Effector memory CD8-positive, alpha-beta T cell (primary cell): ENCODE results near the gene COL4A4.
"Not testable (repeated sequence)": the region's sequence is repeated elsewhere in the genome, so short reads cannot be mapped to it uniquely, and the experiment has no call there.

ENCODE experiments used
- ATAC-seq: fragments of 150-1000 bp; cut with Tn5 transposase; replicated peaks from 2 replicates; pipeline ENCODE4 v1.10.0; 2021; ENCODE audit warnings: mild to moderate bottlenecking, moderate library complexity
- DNase-seq, 3 experiments: peaks; one replicate each; pipeline ENCODE4 v3.0.0; 2021
- H3K27ac Mint-ChIP-seq, 2 donors: one replicate each; pipeline ENCODE4 v1.8.0; 2022; ENCODE audit warnings: mild to moderate bottlenecking in 2 of 2, mixed read lengths in 2 of 2, moderate library complexity in 2 of 2
- H3K27me3 Mint-ChIP-seq, 2 donors: one replicate each; pipeline ENCODE4 v1.8.0; 2022; ENCODE audit warnings: mixed read lengths in 2 of 2
- H3K36me3 Mint-ChIP-seq: one replicate; pipeline ENCODE4 v1.8.0; 2022; ENCODE audit warnings: mild to moderate bottlenecking, moderate library complexity, mixed read lengths; ENCODE audit not compliant: insufficient read depth
- H3K4me1 Mint-ChIP-seq, 2 donors: one replicate each; pipeline ENCODE4 v1.8.0; 2022; ENCODE audit warnings: low read depth in 2 of 2, mixed read lengths in 2 of 2
- H3K4me3 Mint-ChIP-seq, 2 donors: one replicate each; pipeline ENCODE4 v1.8.0; 2022; ENCODE audit warnings: mild to moderate bottlenecking in 2 of 2, mixed read lengths in 2 of 2, moderate library complexity in 2 of 2
- H3K9me3 Mint-ChIP-seq, 2 donors: one replicate each; pipeline ENCODE4 v1.8.0; 2022; ENCODE audit warnings: mixed read lengths in 2 of 2

The COL4A4 gene

DNA sequence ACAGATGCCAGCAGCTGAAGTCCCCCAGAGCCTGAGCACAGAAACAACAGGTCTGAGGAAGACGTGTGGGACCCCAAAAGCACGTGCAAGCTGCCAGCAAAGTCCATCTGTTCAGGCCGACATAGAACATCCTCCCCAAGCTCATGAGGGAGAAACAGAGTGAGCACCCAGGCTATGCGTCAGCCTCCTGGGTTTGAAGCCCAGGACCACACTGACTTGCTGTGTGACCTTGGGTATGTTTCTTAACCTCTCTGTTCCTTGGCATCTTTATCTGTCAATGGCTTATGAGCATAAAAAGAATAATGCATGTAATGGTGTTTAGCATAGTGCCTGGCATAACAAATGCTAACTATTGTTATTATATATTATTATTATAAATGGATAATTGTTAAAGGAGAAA lies 40.3 kb downstream of the COL4A4 start:
- Mint-ChIP-seq H3K9me3 (no peaks in the 10 kb centered on the region), H3K27ac (no peak overlapping the region), H3K4me1 (no peaks in the 10 kb centered on the region), H3K4me3 (no peak overlapping the region), H3K27me3 (peaks cover 18 to 28% of the 10 kb centered on the region in 2 donors), H3K36me3 (no peaks in the 10 kb centered on the region)
- no peak for DNase-seq
- ATAC-seq, result no peak

DNA sequence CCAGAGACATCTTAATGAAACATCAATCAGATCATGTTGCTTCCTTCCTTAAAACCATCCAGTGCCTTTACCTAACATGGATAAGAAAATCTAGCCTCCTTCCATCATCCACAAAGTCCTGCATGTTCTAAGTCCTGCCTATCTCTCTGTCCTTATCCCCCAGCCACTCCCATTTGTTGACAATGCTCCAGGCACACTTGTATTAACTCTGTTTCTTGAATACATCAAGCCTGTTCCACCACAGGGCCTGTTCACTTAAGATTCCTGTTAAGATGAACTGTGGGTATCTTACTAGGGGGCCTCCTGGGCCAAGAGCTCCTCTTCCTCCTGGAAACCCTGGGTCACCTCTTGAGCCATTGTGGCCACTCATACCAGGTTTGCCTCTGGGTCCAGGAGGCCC lies 45.7 kb downstream of the COL4A4 start:
- Mint-ChIP-seq H3K4me3 (no peak overlapping the region), H3K9me3 (no peaks in the 10 kb centered on the region), H3K27me3 (peaks cover 21% of the 10 kb centered on the region in 2 donors), H3K4me1 (no peaks in the 10 kb centered on the region), H3K27ac (no peak overlapping the region), H3K36me3 (no peaks in the 10 kb centered on the region)
- ATAC-seq (no peak), DNase-seq (no peak)

DNA sequence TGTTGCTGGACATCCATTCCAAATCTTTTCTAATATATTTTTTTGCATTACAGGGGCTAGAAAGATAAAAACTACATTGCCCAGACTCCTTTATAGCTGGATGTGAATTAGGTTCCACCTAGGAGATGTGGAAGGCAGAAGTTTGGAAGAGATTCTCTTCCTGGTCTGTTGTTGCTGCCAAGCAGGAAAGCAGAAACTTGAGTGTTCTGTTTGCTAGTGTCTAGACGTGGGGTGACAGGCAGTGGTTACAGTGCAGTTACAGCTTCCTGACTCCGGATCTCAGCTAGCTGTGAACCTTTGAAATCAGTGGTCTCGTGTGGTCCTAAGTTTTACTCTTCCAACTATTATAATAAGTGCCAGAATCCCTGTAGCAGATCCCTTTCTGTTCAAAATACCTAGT lies 46.2 kb downstream of the COL4A4 start:
- Mint-ChIP-seq H3K36me3 (no peaks in the 10 kb centered on the region), H3K4me1 (no peaks in the 10 kb centered on the region), H3K27ac (no peak overlapping the region), H3K9me3 (no peaks in the 10 kb centered on the region), H3K27me3 (peaks cover 17 to 21% of the 10 kb centered on the region in 2 donors), H3K4me3 (no peak overlapping the region)
- ATAC-seq (no peak), DNase-seq (no peak)

DNA sequence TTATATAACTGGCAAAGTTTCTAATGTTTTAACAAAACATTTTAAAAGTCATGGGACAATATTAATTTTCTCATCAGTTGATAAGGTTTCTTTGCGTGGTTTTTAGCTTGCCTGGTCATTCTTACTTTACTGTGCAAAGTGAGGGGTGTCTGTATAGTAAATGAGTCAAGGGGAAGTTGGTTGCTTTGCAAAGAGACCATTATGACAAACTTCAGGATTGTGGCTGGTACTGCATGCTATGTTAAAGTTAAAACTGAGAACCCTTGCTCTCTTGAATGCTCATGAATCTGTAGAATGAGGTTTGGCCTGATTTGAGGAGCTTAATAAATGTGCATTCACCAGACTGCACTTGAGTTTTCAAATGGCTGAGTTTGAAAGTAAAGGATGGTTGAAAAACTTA lies 47.0 kb downstream of the COL4A4 start:
- Mint-ChIP-seq H3K4me1 (no peaks in the 10 kb centered on the region), H3K27me3 (peaks cover 21 to 26% of the 10 kb centered on the region in 2 donors), H3K4me3 (no peak overlapping the region), H3K36me3 (no peaks in the 10 kb centered on the region), H3K27ac (no peak overlapping the region), H3K9me3 (no peaks in the 10 kb centered on the region)
- ATAC-seq, result no peak
- no peak for DNase-seq

DNA sequence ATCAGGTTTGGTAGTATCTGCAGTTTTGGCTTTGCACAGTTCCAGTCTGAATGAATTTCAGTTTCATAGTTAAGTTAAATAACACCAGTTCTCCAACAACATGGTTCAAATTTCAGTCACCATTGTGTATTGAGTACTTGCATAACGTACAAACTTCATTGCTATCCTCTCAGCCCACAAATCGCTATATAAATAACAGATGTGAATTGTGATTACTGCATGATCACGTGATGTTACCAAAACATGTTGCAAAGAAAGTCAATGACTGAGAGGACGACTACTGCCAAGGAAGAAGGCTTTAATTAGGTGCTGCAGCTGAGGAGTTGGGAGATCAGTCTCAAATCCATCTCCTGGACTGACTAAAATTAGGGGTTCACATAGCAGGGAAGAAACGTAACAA lies 48.2 kb downstream of the COL4A4 start:
- no peak overlapping the region for H3K4me3 Mint-ChIP-seq
- H3K9me3 Mint-ChIP-seq, result no peaks in the 10 kb centered on the region
- no peak for DNase-seq
- no peaks in the 10 kb centered on the region for H3K4me1 Mint-ChIP-seq
- H3K27ac Mint-ChIP-seq, result no peak overlapping the region
- H3K27me3 Mint-ChIP-seq, result peaks cover 21 to 26% of the 10 kb centered on the region in 2 donors
- H3K36me3 Mint-ChIP-seq, result no peaks in the 10 kb centered on the region
- ATAC-seq, result no peak

DNA sequence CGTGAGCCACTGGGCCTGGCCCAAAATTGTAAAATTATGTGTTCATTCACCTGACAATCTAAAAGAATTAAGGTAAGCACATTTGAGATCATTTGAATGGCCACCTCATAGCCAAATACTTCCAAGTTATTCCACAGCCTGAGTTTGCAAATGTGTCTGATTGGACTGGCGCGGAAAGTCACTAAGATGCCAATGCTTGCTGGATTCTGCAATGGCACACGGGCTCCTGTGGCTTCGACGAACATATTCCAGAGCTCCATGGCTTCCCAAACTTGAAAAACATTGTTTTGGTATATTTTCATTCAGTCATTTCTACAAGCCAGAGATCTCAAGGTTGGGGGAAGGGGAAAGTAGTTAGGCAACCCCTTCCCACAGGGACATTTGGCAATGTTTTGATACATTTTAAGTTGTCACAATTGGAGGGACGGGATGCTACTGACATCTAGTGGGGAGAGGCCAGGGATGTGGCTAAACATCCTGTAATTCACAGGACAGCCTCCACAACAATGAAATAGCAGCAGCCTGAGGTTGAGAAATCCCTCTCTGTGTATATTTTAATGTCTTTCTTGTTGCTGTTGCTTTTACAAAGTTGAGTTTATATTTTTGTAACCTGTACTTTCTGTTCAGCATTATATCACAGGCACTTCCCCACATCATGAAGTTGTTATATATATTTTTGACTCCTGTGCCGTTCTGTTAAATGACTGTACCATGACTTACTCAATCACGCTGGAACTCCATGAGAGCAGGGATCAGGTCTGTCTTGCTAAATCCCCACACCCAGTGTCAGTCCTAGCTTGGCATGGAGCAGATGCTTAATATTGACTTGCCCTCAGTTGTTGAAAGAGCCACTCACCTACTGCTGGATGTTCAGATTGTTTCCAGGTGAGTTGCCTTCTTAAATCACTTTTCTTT lies 56.9 kb downstream of the COL4A4 start:
- no peaks in the 10 kb centered on the region for H3K9me3 Mint-ChIP-seq
- no peak for ATAC-seq
- no peak overlapping the region for H3K4me3 Mint-ChIP-seq
- H3K4me1 Mint-ChIP-seq, result no peaks in the 10 kb centered on the region
- DNase-seq, result peak in 2 of 3 experiments; percentile 7 to 14
- peaks cover 6% of the 10 kb centered on the region for H3K36me3 Mint-ChIP-seq
- H3K27ac Mint-ChIP-seq, result no peak overlapping the region
- H3K27me3 Mint-ChIP-seq, result peaks cover 0 to under 1% of the 10 kb centered on the region in 2 donors

DNA sequence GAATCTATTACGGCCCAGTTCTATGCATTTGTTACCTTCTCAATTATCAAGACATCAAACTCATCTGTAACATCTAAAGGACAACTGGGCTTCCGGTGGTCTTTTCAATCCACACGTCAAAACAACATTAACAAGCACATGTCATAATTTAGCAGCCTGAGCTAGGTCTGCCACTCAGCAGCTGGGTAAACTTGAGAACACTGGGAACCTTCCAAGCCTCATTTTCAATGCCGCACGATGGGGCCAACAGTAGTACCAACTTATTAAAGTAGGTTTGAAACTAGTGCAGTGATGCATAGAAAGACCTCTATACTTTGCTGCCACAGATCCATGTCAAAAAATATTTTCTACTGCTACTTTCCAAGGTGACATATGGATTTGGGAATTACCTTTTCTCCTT lies 60.4 kb downstream of the COL4A4 start:
- DNase-seq, result no peak
- Mint-ChIP-seq H3K27ac (no peak overlapping the region), H3K4me1 (no peaks in the 10 kb centered on the region)

DNA sequence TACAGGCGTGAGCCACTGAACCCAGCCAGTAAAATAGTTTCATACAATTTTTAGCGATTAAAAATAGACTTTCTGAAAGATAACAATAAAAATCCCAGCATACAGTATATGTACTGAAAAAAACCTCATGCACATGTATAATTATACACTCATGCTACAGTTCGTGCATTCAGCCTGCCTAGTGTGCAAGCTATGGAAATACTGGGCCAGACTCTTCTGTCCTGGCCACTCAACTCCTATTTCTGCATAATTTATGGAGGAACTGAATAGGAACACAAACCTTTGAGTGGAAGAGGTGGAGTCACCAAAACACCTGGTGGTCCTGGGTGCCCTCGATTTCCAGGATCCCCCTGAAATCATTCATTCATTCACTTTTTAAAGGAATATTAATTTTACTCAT lies 64.7 kb downstream of the COL4A4 start:
- peaks cover 0 to 3% of the 10 kb centered on the region in 2 donors for H3K27me3 Mint-ChIP-seq
- no peaks in the 10 kb centered on the region for H3K9me3 Mint-ChIP-seq
- no peak overlapping the region for H3K27ac Mint-ChIP-seq
- DNase-seq, result no peak
- ATAC-seq, result no peak
- H3K36me3 Mint-ChIP-seq, result no peaks in the 10 kb centered on the region
- H3K4me3 Mint-ChIP-seq, result no peak overlapping the region
- H3K4me1 Mint-ChIP-seq, result no peaks in the 10 kb centered on the region

More for the DNA sequence above, 60.4 kb downstream of the COL4A4 start:
- Mint-ChIP-seq H3K4me3 (no peak overlapping the region), H3K36me3 (peaks cover 6% of the 10 kb centered on the region), H3K9me3 (no peaks in the 10 kb centered on the region), H3K27me3 (no peaks in the 10 kb centered on the region)
- ATAC-seq, result no peak

DNA sequence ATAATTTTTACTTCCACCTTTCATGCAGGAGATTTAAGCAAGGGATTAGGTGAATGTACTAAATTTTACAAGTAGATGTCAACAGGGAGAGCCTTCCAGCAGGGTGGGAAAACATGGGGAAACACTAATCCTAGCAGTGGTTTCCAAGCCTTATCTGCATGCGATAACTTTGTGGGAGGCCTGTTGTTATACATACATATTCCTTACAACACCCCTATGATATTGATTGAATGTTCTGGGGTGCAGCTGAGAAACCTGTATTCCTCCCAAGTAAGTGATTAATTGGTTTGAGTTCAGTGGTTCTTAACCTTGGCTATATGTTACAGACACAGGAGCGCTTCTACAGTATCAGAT lies 65.9 kb downstream of the COL4A4 start:
- H3K36me3 Mint-ChIP-seq, result no peaks in the 10 kb centered on the region
- H3K9me3 Mint-ChIP-seq, result no peaks in the 10 kb centered on the region
- H3K27me3 Mint-ChIP-seq, result peaks cover 0 to 8% of the 10 kb centered on the region in 2 donors
- ATAC-seq (no peak), DNase-seq (no peak)
- H3K4me3 Mint-ChIP-seq, result no peak overlapping the region
- no peaks in the 10 kb centered on the region for H3K4me1 Mint-ChIP-seq
- no peak overlapping the region for H3K27ac Mint-ChIP-seq

DNA sequence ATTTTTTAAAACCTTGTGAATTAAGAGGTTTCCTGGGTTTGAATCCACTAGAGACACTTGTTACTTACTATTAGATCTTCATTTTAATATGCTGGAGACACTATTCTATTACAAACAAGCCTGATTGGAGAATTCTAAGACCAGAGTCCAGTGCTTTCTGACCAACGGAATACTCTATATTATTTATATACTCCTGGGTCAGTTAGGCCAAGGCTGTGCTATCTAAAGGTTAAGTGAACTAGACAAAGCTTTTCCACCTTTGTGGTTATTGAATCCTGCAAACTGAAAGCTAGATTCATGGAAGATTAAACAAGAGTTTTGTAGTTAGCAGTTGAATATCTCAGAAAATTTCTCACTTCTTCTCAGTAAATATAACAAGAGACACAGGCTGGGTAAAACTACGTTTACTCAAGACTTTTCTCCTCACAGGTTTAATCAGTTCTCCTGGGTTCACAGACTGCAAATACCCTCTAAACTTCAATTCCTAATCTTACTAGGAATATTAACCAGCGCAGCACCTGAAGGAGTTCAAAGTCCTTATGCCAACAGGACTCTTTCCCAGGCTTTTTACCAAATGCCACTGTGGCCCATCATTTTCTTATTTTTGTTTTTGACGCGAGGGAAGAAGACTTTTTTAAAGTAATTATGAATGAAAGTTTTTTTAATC lies 66.4 kb downstream of the COL4A4 start:
- H3K4me1 Mint-ChIP-seq, result no peaks in the 10 kb centered on the region
- H3K9me3 Mint-ChIP-seq, result no peaks in the 10 kb centered on the region
- no peak overlapping the region for H3K4me3 Mint-ChIP-seq
- no peak overlapping the region for H3K27ac Mint-ChIP-seq
- H3K36me3 Mint-ChIP-seq, result no peaks in the 10 kb centered on the region
- DNase-seq (no peak), ATAC-seq (no peak)
- peaks cover 0 to 8% of the 10 kb centered on the region in 2 donors for H3K27me3 Mint-ChIP-seq

DNA sequence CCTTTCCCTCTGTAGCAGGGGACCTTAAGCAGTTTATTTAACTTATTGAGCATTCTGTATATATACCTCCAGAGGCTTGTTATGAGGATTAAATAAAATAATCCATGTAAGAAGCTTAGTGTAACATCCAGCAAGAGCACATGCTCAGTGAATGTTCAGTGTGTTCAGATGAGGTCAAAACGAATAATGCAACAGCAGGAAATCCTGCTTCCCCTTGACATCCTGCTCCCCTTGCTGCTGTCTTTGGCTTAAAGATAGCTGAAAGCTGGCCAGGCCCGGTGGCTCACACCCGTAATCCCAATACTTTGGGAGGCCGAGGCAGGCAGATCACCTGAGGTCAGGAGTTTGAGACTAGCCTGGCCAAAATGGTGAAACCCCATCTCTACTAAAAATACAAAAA lies 68.7 kb downstream of the COL4A4 start:
- Mint-ChIP-seq H3K36me3 (no peaks in the 10 kb centered on the region), H3K9me3 (no peaks in the 10 kb centered on the region), H3K27me3 (peaks cover 6 to 8% of the 10 kb centered on the region in 2 donors), H3K4me3 (no peak overlapping the region), H3K4me1 (no peaks in the 10 kb centered on the region), H3K27ac (no peak overlapping the region)
- ATAC-seq (no peak), DNase-seq (no peak)

DNA sequence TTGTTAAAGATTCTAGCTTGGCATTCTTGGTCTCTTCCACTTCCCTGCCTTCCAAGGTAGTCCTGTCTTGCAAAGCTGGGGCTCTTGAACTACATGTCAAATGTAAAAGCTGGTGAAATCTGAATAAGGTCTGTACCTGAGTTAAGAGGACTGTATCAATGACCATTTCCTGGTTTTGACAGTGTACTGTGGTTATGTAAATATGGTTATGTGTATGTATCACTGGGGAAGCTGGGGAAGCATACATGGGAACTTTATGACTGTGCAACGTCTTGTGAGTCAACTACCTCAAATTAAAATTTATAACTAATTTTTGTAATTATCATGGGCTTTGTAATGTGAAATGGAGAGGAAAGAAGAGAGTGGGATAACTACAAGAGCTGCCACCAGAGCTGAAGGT lies 81.7 kb downstream of the COL4A4 start:
- DNase-seq (no peak), ATAC-seq (no peak)
- Mint-ChIP-seq H3K9me3 (no peaks in the 10 kb centered on the region), H3K27me3 (peaks cover 11 to 19% of the 10 kb centered on the region in 2 donors), H3K36me3 (no peaks in the 10 kb centered on the region), H3K4me3 (no peak overlapping the region), H3K27ac (no peak overlapping the region), H3K4me1 (no peaks in the 10 kb centered on the region)

DNA sequence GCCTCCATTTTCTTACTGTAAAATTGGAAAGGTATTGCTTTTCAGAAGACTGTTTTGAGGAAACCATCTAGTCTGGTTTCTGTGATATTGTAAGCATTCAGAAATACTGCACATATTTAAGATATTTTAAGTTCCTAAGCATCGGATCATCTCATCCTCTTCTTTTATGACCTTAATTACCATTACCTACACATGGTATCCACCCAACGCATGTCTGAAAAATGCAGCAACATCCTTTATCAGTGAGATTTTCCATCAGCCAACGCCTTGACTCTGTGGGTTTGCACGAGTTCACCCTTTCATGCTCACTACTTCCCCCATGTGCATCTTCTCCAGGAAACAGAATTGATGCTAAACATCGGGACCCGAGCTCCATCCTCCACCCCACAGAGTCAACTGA lies 84.3 kb downstream of the COL4A4 start:
- H3K4me3 Mint-ChIP-seq, result no peak overlapping the region
- no peak for DNase-seq
- H3K36me3 Mint-ChIP-seq, result no peaks in the 10 kb centered on the region
- no peak for ATAC-seq
- peaks cover 0 to 1% of the 10 kb centered on the region in 2 donors for H3K9me3 Mint-ChIP-seq
- no peak overlapping the region for H3K27ac Mint-ChIP-seq
- no peaks in the 10 kb centered on the region for H3K4me1 Mint-ChIP-seq
- H3K27me3 Mint-ChIP-seq, result peaks cover 0 to 28% of the 10 kb centered on the region in 2 donors

DNA sequence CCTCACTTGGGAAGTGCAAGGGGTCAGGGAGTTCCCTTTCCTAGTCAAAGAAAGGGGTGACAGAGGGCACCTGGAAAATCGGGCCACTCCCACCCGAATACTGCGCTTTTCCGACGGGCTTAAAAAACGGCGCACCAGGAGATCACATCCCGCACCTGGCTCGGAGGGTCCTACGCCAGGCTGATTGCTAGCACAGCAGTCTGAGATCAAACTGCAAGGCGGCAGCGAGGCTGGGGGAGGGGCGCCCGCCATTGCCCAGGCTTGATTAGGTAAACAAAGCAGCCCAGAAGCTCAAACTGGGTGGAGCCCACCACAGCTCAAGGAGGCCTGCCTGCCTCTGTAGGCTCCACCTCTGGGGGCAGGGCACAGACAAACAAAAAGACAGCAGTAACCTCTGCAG lies 98.9 kb downstream of the COL4A4 start:
- H3K4me1 Mint-ChIP-seq, H3K4me3 Mint-ChIP-seq, H3K36me3 Mint-ChIP-seq, H3K9me3 Mint-ChIP-seq, H3K27ac Mint-ChIP-seq, ATAC-seq, DNase-seq: not testable (repeated sequence)
- H3K27me3 Mint-ChIP-seq, result peaks cover 11% of the 10 kb centered on the region in 2 donors
